ENCODE data around the gene VSIG10.

DNA sequence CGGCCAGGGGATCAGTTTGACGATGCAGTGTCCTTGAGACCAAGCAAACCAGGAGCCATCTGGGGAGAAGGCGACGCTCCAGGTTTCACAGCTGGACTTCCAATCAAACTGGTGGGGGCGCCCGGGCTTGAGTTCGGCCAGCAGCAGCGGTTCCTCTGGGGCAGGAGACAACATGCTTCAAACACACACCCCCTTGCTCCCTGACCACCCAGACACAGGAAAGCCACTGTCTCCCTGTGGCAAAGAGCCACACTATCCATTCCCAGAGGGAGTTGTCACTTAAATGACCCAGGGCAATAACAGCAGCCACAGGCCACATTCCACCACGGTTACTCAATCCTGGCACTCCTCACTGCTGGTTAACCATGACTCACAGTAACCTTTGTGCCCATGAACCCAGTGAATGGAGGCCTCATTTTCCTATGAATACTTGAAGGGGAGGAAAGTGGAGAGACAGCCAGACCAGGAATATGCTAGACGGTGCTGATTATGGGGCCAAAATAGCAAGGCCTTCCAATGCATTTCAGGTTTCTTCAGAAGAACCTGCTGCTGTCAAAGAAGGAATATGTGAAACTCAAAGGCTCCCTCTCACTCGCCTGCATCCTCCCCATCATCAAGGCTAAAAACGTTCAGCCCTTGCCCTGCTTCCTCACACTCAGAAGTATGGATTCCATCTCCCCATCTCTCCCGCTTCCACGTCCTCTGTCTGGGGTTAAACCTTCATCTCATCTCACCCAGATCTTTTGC, 51.3 kb downstream of the VSIG10 start:
- TF ChIP-seq CTCF (IDR thresholded peaks at IDR 0.05; ENCODE audit: low read depth, low read length) (no peak), EZH2phosphoT487 (IDR thresholded peaks at IDR 0.05; ENCODE audit: low read depth) (no peak)

Data from OCI-LY3 (cell line).